Measurements from ENCODE around the gene E2F7.

E2F7 gene

DNA sequence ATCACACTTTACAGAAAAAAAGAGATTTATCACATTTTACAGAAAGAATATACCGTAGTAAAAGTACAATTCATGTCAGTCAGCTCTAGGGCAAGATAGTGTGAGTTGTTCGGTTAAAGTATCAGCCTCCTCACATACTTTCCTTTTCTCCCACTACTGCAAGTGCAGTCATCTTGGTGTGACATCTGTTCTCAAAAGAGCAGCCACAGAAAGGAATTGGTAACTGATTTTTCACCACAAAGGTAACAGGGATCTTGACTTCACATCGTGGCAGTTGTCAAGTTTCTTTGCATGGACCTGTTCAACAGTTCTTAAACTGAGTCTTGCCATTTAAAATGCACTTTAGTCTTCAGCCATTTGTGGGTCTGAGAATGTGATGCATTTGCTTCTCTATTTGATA is 5.0 kb upstream of the E2F7 start:
- no peak for DNase-seq (ENCODE audit: low read depth in 1 of 2, low spot score in 1 of 2)

DNA sequence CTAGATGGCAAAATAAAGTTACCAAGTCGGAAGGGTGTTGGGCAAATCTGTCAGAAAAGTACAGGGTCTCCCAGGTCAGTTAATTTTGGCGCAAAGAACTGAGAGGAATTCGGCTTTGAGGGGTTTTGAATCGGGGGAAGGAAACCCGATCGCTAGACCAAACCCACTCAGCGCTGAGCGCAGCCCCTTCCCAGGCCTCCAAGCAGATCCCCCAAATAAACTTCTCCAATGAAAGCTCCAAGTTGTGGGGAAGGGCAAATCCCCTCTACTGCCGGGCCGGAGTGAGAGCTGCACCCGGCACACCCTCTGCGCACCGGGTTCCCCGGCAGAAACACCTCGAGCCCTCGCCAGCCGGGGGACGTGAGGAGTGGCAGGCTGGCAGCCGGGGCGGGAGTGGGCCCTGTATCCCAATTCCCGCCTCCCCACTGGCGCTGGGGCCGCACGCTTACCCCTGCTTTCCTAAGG is 441 bp downstream of the E2F7 start:
- DNase-seq (ENCODE audit: low read depth in 1 of 2, low spot score in 1 of 2): peak in 1 of 2 donors; percentile 3

DNA sequence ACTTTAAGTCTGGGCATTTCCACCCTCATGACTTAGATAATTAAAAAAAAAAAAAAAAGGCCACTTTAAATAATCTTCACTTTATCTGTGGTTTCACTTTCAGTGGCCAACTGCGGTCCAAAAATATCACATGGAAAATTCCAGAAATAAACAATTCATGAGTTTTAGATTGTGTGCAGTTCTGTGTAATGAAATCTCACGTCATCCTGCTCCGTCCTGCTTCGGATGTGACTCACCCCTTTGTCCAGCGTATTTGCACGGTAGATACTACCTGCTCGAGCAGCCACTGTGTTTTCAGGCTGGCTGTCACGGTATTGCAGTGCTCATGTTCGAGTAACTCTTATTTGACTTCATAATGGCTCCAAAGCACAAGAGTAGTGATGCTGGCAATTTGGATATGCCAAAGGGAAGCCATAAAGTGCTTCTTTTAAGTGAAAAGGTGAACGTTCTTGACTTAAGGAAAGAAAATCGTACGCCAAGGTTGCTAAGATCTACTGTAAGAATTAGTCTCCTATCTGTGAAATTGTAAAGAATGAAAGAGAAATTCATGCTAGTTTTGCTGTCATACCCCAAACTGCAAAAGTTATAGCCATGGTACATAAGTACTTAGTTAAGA is 2.4 kb downstream of the E2F7 start:
- no peak for DNase-seq (ENCODE audit: low read depth in 1 of 2, low spot score in 1 of 2)

DNA sequence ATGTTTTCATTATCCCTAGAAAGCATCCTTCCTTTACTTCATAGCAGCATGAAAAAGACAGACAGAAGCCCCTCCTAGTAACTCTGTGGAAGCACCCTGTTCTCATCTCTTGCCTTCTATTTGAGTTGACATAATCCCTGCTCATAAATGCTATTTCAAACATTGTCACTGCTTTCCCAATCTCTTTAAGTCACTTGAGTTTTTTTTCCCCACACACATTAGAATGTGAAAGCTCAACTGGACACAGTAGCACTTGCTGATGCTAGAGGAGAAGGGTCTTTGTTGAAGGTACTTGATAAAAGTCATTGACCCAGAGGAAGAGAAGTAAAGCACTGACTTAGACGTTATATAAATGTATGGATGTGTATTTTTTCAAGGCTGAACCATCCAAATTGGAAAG is 3.0 kb downstream of the E2F7 start:
- DNase-seq (ENCODE audit: low read depth in 1 of 2, low spot score in 1 of 2): no peak

DNA sequence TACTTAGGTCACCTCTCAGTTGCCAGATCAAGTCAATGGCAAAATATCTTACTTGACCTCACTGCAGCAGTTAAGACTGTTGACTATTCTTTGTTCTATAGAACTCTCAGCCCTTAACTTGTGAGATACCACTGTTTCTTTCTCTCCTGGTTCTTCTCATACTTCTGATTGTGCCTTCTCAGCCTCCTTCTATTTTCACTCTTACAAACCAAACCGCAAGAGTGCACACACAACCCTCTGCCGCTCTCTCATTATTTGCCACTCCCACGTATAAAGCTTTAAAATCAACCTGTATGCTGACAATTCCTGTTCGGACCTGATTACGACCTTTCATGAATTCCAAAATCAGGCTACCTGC is 4.5 kb downstream of the E2F7 start:
- DNase-seq (ENCODE audit: low read depth in 1 of 2, low spot score in 1 of 2): no peak

DNA sequence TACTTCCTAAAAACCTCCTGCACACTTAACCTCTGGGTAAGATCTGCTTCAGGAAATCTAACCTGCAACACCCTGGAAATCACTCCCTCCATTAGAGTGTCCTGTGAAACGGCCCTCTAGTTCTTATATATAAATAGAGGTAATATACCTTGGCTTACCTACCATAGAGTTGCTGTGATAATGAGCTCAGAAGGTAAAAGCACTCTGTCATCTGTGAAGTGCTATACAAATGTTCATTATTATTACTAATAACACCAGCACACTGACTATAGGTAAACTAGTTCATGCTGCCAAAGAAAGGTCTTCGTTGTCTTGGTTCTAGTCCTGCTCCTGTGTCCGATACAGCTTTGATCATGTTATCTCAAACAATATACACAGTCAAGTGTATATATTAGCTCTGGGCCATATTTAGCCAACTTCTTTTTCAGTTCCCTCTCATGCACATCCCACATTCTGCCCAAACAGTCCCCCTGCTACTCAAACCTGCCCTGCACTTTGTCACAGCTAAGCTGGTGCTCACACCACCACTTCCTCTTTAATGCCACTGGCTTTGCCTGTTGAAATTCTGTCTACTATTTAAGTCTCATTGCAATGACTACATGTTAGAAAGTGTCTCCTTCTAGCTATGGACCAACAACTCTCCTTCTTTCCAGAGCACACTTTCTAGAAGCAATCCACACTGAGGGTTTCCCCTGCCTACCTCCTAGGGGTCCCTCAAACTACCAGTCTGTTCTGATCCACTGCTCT is 5.1 kb downstream of the E2F7 start:
- DNase-seq (ENCODE audit: low read depth in 1 of 2, low spot score in 1 of 2): no peak

DNA sequence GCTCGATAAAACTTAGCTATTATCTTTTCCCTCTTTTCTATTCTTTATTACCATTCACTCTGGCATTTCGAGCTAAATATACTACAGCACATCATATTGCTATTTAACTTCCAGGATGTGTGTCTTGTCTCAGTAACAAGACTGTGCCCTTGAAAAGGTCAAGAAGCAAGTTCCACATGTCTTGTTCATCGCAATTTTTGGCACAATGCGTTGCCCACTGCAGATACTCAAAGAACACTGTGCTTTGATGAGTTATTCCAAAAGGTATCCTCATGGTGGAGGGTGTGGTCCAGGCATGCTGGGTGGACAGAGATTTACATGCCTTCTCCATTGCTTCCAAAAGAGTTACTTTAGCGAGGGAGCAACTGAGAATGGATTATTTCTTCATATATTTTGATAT is 6.6 kb downstream of the E2F7 start:
- DNase-seq (ENCODE audit: low read depth in 1 of 2, low spot score in 1 of 2): no peak

DNA sequence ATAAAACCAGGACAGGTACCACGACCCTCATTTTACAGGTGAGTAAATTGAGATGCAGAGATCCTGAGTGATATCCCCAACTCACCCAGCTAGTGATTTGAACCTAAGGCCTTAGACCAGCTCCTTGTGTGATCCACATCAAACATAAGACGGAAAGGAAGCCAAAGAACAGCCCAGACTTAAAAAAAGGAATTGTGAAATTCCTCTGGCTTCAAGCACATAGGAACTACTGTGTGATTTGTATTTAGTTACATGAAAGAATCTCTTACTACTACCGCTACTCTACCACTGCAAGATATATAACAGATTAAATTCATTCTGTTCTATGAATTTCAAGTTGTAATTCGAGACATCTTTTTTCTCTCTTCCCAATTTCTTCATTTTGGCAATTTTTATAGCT is 10.5 kb downstream of the E2F7 start:
- DNase-seq (ENCODE audit: low read depth in 1 of 2, low spot score in 1 of 2): no peak

DNA sequence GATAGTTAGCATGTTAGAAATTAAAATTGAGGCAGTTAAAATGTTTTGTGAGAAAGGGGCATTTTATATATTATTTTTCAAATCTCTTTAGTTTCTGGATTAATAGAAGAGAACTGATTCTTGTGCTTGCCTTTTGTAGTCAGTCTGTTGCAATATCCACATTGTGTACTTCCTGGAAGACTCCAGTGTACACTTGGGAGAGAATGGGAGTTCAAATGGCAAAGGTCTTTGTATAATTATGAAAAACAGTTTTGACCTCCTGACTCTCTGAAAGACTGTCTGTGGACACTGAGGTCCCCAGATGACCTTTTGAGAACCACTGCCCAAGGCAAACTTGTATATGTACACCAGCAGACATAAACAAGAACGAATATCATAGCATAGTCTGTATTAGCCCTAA is 12.1 kb downstream of the E2F7 start:
- no peak for DNase-seq (ENCODE audit: low read depth in 1 of 2, low spot score in 1 of 2)

DNA sequence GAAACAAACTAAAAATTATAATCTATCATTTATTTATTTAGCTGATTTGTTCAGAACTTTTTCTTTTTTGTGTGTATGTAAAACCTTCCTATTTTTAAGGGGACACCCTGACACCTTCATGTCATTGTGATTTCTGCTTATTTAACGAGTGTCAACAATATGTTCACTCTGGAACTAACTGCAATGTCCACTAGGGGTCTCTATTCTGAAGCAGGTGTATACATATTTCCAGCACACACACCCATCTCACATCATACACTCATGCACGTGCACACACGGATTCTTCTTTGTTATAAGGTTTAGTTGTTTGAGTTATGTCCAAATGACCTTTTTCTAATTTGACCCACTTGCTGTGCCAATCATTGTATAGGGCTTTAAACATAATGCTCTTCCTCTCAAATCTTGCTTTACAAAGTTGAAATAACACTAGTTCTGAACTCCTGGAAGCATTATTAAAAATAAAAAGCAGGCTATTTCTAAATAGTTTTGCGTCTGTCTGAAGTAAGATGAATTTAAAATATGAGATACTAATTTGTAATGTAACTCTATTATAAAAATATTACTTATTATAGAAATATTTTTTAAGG is 15.5 kb downstream of the E2F7 start:
- DNase-seq (ENCODE audit: low read depth in 1 of 2, low spot score in 1 of 2): no peak

DNA sequence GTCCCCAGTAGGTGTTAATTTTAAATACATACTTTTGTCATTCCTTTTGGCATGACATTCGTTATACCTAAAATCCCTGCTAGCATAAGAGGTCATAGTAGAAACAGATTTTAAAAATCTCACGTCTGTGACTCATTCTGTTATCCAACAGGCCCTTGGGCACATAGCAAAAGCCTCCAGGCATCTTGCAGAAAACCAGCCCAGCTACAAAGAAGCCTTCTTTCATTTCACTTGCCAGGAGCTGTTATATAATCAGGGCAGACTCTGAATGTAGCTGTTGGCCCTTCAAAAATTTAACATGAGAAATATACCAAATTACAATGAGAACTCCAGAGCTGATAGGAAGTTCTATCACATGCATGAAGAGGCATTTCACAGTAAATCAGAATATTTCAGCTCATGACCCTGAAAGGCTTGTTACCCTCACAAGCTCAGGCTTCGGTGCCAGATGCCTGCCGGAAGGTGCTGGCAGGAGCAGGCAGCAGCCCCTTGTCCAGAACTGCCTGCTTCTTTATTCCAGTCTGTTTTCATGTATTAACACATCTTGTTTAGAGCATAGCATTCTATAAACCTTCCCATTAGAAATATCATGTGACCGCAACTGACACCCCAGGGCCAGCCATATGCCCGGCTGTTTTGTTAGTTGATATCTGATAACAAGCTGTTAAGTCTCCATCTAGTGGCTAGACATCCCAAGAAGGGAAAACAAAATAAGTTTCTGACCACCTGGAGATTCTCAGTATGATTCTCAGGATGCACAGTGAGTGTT is 17.8 kb downstream of the E2F7 start:
- DNase-seq (ENCODE audit: low read depth in 1 of 2, low spot score in 1 of 2): no peak

DNA sequence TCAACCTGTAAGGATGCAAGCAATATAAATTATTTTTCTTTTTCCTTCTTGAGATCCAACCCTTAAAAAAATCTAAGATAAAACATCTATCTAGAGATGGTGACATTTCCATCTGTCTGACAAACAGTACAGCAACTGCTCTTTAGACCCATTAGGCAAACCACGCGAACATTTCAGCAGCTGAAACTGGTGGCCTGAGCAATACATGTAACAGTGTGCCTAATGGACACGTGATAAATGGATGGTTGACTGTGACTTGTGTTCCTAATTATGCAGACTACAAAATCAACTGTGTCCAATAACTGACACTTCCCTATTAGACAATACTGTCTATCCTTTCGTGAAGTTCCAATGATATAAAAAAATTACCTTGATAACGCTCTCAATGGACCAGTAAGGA is 18.9 kb downstream of the E2F7 start:
- DNase-seq (ENCODE audit: low read depth in 1 of 2, low spot score in 1 of 2): no peak

DNA sequence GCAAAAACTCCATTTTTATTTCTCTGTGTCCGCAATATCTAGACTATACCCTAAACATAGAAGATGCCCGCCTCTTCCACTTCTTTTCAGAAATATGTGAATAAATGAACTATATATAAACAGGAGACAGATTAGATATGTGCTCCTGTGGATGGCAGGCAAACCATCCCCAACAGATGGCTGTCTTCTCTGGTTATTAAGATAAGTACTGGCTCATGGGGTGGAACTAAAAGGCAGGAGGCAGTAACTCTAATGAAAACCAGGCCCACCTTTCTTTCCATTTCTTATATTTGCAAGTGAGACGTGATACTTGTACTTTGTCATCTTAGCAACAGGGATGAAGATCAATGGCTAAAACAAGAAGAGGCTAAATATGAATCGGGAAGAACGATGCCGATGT is 20.2 kb downstream of the E2F7 start:
- no peak for DNase-seq (ENCODE audit: low read depth in 1 of 2, low spot score in 1 of 2)

DNA sequence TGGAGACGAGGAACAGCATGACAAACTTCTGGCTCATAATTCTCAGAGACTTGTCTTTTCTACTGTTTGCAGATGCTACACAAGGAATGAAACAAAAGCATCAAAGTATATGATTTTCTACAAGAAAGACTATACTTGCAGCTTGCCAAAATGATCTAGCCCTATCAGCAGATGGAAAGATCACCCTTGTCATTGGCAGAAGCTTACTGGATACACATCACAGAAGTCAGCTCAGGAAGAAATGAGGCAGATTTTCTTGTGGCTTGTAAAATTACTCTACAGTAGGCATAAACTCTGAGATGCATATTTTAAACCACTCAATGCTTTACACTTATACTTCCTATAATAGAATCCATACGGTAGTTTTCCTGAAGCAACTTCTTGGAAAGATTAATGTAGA is 20.6 kb downstream of the E2F7 start:
- no peak for DNase-seq (ENCODE audit: low read depth in 1 of 2, low spot score in 1 of 2)

DNA sequence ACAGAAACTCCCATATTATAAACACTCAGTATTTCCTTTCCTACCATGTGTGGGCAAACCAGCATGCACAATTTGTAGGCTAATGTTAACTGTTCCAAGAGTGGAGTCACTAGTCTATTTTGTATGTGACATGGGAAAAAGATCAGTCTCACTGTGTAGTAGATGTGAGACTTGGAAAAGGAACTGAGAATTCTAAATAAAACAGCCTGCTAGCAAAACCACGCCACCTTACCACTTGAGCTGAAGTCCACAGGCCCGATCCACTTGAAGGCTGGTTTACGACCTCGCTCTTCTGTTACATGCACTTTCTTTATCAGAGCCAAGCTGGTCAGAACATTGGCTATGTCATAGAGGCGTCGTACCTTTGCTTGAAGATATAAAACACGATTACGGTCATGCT is 22.5 kb downstream of the E2F7 start:
- DNase-seq (ENCODE audit: low read depth in 1 of 2, low spot score in 1 of 2): no peak

DNA sequence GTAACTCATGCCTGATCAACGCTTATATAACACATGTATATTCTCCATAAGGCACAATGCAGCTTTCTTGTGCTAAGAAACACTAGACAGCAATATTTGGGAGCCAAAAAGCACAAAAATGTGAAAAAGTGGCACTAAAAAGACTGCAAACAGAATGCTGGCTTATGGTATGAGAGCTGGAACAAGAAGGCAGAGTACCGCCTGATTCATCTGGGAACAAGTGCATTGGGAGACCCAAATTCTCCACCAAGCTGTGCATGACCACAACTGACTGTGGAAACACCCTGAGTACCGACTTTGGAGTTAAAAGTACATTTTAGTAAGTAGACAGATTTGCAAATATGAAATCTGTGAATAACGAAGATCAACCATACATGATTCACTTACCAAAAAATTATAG is 25.1 kb downstream of the E2F7 start:
- no peak for DNase-seq (ENCODE audit: low read depth in 1 of 2, low spot score in 1 of 2)

DNA sequence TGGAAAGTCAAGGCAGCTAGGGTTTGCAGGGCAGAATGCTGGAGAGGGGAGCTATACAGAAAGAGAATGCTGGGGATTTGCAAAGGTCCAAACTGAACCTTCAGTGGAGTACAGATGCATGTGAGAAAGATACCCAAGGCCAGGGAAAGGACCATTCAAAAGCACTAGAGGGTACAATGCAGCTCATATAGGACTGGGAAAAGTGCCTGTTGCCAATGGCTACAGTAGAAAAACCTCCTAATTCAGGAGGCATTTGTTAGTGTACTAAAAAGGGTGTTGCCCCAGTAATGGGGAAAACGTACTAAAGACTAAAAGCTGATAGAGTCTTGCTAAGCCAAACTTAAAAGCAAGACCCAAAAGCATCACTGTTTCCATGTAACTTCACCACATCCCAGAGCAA is 30.1 kb downstream of the E2F7 start:
- no peak for DNase-seq (ENCODE audit: low read depth in 1 of 2, low spot score in 1 of 2)

DNA sequence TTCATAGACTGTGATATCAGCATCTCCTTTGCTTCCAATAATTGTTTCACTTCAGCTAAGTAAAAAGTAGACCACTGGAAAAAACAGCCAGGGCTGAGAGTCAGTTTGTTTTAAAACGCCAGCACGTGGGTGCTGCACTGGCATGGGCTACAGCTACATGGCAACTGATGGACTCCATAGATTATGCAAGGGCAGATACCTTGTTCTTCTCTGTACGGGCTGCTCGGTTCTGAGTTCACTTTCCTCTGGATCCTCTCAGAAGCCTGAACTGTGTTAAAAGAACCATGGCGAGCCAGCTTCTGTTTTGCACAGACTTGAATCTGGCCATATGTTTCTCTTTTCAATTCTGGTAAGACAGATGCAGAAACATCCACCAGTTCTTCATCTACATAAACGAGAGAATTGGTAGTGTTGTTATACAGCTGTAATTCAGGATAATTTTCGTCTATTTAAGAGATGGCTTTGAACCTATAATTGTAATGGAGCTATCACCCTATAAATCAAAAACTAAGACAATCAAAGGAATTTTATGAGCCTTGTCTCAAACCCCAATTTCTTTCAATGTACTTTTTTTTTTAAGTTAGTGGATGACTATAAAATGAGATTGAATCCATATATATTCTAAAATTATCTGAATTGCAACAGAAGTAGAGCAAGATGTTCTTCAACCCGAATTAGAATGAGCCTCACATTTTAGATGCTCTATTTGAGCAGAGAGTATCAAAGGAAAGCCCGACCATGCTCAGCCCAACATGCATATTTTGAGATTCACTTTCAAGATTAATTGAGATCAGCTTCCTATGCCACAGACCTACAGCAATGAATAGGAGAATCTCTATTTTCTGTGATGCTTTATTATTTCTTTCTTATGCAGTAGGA is 31.5 kb downstream of the E2F7 start:
- DNase-seq (ENCODE audit: low read depth in 1 of 2, low spot score in 1 of 2): no peak

DNA sequence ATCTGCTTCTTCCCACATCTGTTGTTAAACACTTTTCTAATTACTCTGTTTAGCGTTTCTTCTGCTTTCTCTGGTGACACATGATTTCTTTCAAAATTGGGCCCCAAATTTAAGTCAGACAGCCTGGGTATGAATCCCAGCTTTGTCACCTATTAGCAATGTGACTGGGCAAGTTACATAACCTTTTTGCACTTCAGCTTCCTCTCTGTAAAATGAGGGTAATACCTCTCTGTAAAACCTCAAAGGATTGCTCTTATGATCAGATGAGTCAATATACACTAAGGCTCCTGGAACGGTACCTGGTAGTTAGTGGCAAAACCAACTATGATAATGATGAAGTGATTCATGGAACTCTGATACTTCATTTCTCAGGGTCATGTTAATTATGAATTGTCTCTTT is 33.0 kb downstream of the E2F7 start:
- no peak for DNase-seq (ENCODE audit: low read depth in 1 of 2, low spot score in 1 of 2)

DNA sequence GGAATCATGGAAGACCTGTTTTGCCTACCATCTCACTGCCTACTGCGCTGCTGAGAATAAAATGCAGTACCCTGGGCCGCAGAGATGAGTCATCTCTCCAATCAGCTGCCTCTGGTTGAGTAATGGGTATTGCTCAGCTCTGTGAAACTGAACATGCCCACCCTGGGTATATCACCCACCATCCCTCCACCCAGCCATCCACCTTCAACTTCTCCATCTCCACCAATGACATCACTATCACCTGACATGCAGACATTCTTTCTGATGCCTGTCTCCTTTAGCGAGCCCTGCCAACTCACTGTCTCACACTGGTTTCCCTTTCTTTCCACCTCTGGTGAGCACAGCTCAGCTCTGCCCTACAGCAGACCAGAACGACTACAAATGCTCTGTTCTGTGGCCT is 33.6 kb downstream of the E2F7 start:
- no peak for DNase-seq (ENCODE audit: low read depth in 1 of 2, low spot score in 1 of 2)

DNA sequence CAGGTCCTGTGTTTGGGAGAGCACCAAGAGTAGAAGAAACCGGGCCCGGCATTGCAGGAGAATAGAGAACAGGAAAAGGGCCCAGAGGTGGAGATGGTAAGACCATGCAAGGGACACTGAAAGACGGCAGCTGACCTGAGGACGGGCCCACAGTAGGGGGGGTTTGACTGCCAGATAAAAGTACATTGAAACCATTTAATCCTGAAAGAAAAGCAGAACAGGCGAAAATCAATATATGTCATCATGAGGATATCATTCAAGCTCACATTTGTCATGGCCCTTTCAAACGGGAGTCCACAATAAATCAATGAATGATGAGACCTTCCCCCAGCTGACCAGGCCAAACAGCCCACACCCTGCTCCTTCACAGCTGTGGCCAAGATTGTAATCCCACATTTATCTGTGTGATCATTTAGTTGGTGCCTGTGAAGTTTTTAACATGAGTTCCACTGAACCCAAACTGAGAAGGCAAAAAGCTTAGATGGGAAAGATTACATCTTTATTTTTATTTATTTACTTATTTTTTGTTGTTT is 39.5 kb downstream of the E2F7 start:
- no peak for DNase-seq (ENCODE audit: low read depth in 1 of 2, low spot score in 1 of 2)

Measured in stimulated activated CD4-positive, alpha-beta T cell treated with anti-CD3 and anti-CD28 coated beads, Interleukin-15, amount 100 ng/mL, for 1 hour (primary cell).